NCI-H748 (cell line): ENCODE results near the gene MRPS26.
A peak's percentile ranks its signal among the peaks of the same experiment; 100 is the strongest.
"Not testable (repeated sequence)": the region's sequence is repeated elsewhere in the genome, so short reads cannot be mapped to it uniquely, and the experiment has no call there.

Experiments
- DNase-seq: peaks from one replicate; lab custom pipeline; 2025; ENCODE audit not compliant: unreplicated experiment; lab: John Stamatoyannopoulos, UW

The MRPS26 gene

GRCh38 chr20:3045816-3046676 lies at the start of gene MRPS26:
Gene MRPS26 (plus strand): TSS chr20:3046052. CDS start chr20:3046069, 17 bp downstream.
- DNase-seq = peak; percentile 97

DNA sequence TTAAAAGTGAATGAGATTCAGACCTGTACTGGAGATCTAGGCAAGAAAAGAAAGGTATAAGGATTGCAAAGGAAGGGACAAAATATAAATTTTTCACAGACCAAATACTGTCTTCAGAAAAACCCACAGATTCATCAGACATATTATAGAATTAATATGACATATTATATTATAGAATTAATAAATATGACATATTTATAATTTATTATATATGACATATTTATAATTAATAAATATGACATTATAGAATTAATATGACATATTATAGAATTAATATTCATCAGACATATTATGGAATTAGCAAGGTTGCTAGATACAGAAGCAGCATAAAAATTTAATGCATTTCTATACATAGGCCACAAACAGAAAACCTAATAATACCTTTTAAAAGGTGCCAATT lies 47.1 kb upstream of the MRPS26 start:
- no peak for DNase-seq

DNA sequence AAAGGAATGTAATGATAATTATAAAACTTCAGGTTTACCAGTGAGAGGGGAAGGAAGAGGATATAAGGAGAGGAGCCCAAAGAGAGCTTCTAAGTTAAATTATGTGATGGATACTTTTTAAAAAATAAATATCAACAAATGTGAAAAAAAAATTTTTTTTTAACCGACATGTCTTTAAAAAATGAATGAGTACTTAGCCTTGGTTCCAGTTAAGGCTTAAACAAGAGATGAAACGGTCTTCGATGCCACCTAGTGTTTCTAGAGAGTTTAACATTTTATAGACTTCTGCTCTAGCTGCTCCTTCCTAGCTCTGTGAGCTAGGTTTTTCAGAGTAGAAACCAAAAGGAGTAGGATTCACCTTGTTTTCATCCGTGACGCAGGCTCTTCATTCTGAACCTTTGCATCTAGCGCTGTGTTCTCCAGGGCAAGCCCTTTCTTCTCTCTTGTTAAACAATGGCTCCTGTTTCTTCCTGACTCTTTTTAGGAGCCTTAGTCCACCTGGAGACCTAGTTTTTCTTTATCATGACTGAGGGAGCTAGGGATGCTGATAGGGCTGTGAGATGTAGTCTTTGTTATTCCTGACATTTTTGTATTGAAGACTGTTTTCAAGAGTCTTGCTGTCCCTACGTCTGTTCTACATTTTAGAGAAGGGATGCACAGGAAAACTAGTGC lies 44.9 kb upstream of the MRPS26 start:
- DNase-seq = peak; percentile 59

DNA sequence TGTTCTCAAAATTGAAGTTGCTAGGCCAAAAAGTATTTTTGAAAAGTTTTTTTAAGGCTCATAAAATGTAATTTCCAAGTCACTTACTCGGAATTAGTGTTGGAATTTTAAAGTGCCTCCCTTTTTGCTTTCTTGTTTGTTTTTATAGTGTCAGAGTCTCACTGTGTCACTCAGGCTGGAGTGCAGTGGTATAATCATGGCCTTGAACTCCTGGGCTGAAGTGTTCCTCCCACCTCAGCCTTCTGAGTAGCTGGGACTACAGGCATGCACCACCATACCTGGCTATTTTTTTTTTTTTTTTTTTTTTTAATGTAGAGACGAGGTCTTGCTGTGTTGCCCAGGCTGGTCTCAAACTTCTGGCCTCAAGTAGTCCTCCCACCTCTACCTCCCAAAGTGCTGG lies 42.4 kb upstream of the MRPS26 start:
- no peak for DNase-seq

GRCh38 chr20:3010985-3011723 lies 34.7 kb upstream of the MRPS26 start:
- DNase-seq = no peak

GRCh38 chr20:3011752-3012151 lies 34.1 kb upstream of the MRPS26 start:
- no peak for DNase-seq

DNA sequence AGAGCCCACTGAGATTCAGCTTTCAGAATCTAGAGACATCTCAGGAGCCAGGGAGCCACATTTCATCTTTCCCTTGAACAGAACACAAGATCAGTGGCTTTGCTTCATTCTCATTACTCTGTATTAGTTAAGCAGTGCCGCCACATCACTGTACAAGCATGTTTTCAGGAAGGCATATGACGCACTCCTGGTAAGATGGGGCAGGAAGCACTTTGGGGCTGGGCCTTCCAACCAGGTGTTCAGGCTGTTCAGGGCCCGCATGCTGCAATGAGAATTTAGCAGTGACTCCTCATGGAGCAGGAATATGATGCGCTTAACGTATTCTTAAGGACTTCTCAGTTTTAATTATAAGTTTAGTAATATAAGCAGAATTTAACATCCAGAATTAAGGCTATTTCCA lies 32.1 kb upstream of the MRPS26 start:
- no peak for DNase-seq

GRCh38 chr20:3014179-3014578 lies 31.7 kb upstream of the MRPS26 start:
- no peak for DNase-seq

- DNase-seq = no peak
Measured at GRCh38 chr20:3014662-3015061, 31.2 kb upstream of the MRPS26 start.

DNA sequence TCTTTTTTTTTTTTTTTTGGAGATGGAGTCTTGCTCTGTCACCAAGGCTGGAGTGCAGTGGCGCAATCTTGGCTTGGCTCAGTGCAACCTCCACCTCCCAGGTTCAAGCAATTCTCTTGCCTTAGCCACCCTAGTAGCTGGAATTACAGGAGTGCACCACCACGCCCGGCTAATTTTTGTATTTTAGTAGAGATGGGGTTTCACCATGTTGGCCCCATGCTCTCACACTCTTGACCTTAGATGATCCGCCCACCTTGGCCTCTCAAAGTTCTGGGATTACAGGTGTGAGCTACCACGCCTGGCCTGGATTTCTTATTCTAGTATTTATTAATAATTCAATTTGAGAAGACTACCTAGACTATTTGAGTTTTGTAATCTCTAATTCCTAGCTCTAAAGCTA lies 30.6 kb upstream of the MRPS26 start:
- DNase-seq = not testable (repeated sequence)

DNA sequence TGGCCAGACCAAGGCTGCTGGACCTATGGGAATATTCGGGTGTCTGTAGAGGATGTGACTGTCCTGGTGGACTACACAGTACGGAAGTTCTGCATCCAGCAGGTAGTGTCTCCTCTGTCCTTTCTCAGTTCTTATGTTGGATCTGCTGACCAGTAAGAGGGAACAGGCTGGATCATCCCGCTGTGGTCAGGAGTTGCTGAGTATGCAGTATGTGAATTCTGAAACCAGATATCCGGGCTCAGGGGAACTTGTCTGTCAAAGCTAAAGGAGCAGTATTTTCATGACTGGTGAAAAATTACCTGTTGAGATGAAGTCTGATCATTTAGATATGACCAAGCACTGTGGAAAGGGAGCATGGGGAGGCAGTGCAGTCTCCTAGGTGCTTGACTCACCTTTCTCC lies 24.5 kb upstream of the MRPS26 start:
- DNase-seq = no peak

GRCh38 chr20:3021777-3022176 lies 24.1 kb upstream of the MRPS26 start:
- no peak for DNase-seq

DNA sequence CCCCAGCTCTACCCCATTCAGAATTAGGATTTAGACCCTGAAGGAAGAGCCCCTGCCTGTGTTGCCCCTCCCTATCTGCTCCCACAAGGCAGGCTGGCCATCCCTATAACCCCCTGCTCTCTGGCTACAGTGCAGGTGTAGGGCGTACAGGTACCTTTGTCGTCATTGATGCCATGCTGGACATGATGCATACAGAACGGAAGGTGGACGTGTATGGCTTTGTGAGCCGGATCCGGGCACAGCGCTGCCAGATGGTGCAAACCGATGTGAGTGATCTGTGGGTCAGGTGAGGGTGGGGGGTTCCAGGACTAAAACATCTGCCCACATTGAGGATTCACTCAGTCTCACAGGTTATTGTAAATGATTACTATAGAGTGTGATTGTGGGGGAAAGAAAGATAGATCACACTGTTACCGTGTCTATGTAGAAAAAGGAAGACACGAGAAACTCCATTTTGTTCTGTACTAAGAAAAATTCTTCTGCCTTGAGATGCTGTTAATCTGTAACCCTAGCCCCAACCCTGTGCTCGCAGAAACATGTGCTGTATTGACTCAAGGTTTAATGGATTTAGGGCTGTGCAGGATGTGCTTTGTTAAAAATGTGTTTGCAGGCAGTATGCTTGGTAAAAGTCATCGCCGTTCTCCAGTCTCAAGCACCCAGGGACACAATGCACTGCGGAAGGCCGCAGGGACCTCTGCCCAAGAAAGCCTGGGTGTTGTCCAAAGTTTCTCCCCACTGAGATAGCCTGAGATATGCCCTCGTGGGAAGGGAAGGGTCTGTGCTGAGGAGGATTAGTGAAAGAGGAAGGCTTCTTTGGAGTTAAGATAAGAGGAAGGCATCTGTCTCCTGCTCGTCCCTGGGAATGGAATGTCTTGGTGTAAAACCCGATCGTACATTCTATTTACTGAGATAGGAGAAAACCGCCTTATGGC lies 23.0 kb upstream of the MRPS26 start:
- not testable (repeated sequence) for DNase-seq

- no peak for DNase-seq
Measured at GRCh38 chr20:3027987-3028386, 17.9 kb upstream of the MRPS26 start.

GRCh38 chr20:3031524-3032147 lies 14.2 kb upstream of the MRPS26 start:
- DNase-seq = no peak

- no peak for DNase-seq
Measured at GRCh38 chr20:3032624-3033023, 13.2 kb upstream of the MRPS26 start.

- DNase-seq = no peak
Measured at GRCh38 chr20:3037654-3038053, 8.2 kb upstream of the MRPS26 start.

- no peak for DNase-seq
Measured at GRCh38 chr20:3038454-3038853, 7.4 kb upstream of the MRPS26 start.

GRCh38 chr20:3039426-3039825 lies 6.4 kb upstream of the MRPS26 start:
- DNase-seq = no peak

- no peak for DNase-seq
Measured at GRCh38 chr20:3040086-3040485, 5.8 kb upstream of the MRPS26 start.
